Esophagus squamous epithelium (tissue), 4 donors: ENCODE measurements around the gene ATP6V0E2.

Source experiments
- POLR2A ChIP-seq, 4 donors: fragments of 450-650 bp; IDR thresholded peaks; one replicate each; pipeline ENCODE4 v1.6.1; 2017; ENCODE audit warnings: antibody characterized with exemption in 4 of 4, mild to moderate bottlenecking in 4 of 4, moderate library complexity in 3 of 4
- TF ChIP-seq, protein P1 (sequence below), 6 experiments: fragments of 450-650 bp in 4 of 6; fragments of 200-600 bp in 2 of 6; sonication (generic) in 2 of 6; IDR thresholded peaks; one replicate each; pipeline ENCODE4 v1.5.1; 2016 to 2019; ENCODE audit warnings: antibody characterized with exemption in 6 of 6, mild to moderate bottlenecking in 4 of 6, moderate library complexity in 4 of 6

DNA sequence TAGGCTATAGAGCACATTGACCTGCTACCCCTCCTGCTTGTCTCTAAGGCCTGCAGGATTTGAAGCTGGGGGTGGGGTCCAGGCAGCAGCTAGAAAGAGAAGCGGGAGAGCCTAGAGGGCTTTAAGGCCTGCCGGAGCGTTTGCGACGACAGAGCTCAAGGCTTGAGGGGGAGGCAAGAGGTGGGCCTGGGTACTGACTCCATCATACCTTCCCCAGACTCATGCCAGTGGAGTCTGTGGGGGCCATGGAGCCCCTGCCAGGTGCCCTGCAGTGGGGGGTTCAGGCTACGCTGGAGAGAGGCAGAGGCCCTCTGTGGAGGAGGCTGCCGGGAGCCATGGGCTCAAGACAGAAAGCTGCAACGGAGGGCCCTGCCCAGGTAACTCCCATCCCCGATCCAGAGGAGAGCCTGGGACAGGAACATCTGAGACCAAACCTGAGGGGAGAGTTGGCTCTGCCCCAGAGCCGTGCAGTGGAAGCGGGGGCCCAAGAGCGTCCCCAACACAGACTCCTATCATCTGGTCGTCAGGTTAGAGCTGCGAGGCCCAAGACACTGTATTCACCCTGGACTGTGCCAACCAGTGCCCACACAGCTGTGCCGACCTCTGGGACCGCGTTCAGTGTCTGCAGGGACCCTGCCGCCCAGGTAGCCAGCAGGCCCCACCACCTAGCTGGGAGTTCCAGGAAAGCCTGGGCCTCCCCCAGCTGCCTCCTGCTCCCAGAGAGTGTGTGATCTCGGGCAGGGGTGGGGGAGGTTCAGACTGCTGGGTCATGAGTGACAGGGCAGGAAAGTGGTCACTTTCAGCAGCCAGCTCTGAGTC, 48.8 kb upstream of the ATP6V0E2 start:
- TF ChIP-seq, protein P1, sequence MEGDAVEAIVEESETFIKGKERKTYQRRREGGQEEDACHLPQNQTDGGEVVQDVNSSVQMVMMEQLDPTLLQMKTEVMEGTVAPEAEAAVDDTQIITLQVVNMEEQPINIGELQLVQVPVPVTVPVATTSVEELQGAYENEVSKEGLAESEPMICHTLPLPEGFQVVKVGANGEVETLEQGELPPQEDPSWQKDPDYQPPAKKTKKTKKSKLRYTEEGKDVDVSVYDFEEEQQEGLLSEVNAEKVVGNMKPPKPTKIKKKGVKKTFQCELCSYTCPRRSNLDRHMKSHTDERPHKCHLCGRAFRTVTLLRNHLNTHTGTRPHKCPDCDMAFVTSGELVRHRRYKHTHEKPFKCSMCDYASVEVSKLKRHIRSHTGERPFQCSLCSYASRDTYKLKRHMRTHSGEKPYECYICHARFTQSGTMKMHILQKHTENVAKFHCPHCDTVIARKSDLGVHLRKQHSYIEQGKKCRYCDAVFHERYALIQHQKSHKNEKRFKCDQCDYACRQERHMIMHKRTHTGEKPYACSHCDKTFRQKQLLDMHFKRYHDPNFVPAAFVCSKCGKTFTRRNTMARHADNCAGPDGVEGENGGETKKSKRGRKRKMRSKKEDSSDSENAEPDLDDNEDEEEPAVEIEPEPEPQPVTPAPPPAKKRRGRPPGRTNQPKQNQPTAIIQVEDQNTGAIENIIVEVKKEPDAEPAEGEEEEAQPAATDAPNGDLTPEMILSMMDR (IDR thresholded peaks at IDR 0.05), result no peak
- TF ChIP-seq POLR2A (IDR thresholded peaks at IDR 0.05), result no peak
